ENCODE data around the gene GSTCD. TPM values are rescaled to one million over a fixed set of nuclear protein-coding genes. Genes with fewer than 3 reads are reported as not detected.
"Not testable (repeated sequence)": the region's sequence is repeated elsewhere in the genome, so short reads cannot be mapped to it uniquely, and the experiment has no call there.

The GSTCD gene
- total RNA-seq, 1 donor from 2014 or later: 12.3 TPM

DNA sequence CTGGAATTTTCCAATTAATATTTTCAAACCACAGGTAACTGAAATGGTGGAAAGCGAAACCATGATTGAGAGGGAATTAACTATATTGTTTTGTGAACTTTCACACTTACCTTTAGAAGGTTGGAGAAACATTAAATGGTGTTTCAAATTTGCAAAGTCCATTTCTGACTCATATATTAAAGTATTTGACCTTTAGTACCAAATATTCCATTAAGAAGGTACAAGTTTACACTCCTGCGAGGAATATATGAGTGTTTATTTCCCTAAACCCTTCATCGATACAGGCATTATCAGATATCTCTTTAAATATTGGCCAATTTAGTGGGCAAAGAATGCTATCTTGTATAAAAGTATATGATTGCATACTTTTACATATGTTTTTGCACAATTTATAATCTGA is 142.6 kb downstream of the GSTCD start:
- ChIA-PET CTCF (no interaction called here), POLR2A (no interaction called here)
- DNase-seq (no peak), ATAC-seq (ENCODE audit: low read depth) (no peak)
- Mint-ChIP-seq H3K27me3 (no peaks in the 10 kb centered on the region), H3K27ac (no peak overlapping the region), H3K9me3 (peaks cover 13% of the 10 kb centered on the region), H3K36me3 (ENCODE audit: low read depth) (peaks cover 9% of the 10 kb centered on the region), H3K4me3 (no peak overlapping the region), H3K4me1 (no peaks in the 10 kb centered on the region)
- TF ChIP-seq, protein P1, sequence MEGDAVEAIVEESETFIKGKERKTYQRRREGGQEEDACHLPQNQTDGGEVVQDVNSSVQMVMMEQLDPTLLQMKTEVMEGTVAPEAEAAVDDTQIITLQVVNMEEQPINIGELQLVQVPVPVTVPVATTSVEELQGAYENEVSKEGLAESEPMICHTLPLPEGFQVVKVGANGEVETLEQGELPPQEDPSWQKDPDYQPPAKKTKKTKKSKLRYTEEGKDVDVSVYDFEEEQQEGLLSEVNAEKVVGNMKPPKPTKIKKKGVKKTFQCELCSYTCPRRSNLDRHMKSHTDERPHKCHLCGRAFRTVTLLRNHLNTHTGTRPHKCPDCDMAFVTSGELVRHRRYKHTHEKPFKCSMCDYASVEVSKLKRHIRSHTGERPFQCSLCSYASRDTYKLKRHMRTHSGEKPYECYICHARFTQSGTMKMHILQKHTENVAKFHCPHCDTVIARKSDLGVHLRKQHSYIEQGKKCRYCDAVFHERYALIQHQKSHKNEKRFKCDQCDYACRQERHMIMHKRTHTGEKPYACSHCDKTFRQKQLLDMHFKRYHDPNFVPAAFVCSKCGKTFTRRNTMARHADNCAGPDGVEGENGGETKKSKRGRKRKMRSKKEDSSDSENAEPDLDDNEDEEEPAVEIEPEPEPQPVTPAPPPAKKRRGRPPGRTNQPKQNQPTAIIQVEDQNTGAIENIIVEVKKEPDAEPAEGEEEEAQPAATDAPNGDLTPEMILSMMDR (IDR thresholded peaks at IDR 0.05): no peak
- intact Hi-C loops (cut with micrococcal nuclease): no loop called here

DNA sequence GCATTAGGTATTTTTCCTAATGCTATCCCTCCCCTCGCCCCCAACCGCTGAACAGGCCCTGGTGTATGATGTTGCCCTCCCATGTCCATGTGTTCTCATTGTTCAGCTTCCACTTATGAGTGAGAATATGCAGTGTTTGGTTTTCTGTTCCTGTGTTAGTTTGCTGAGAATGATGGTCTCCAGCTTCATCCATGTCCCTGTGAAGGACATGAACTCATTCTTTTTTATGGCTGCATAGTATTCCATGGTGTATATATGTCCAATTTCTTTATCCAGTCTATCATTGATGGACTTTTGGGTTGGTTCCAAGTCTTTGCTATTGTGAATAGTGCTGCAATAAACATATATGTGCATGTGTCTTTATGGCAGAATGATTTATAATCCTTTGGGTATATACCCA is 143.6 kb downstream of the GSTCD start:
- POLR2A ChIA-PET; H3K4me3 Mint-ChIP-seq; H3K27me3 Mint-ChIP-seq; intact Hi-C loops (cut with micrococcal nuclease); H3K27ac Mint-ChIP-seq; H3K4me1 Mint-ChIP-seq; CTCF ChIA-PET; DNase-seq; ATAC-seq (ENCODE audit: low read depth): not testable (repeated sequence)
- H3K9me3 Mint-ChIP-seq: peaks cover 17% of the 10 kb centered on the region
- peaks cover 14% of the 10 kb centered on the region for H3K36me3 Mint-ChIP-seq (ENCODE audit: low read depth)

DNA sequence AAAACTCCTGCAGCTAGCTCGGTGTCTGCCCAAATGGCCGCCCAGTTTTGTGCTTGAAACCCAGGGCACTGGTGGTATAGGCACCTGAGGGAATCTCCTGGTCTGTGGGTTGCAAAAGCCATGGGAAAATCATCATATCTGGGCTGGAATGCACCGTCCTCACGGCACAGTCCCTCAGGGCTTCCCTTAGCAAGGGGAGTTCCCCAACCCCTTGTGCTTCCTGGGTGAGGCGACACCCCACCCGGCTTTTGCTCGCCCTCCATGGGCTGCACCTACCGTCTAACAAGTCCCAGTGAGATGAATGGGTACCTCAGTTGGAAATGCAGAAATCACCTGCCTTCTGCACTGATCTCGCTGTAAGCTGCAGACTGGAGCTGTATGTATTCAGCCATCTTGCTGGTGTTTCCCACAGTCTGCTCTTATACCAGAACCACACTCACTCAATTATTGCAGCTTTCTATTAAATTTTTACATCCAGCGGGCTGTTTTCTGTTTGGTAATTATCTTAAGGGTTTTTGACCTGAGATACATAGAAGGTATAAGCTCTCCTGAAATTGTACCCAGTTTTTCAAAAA is 150.0 kb downstream of the GSTCD start:
- no peak for ATAC-seq (ENCODE audit: low read depth)
- Mint-ChIP-seq H3K36me3 (ENCODE audit: low read depth) (peaks cover 14% of the 10 kb centered on the region), H3K4me3 (no peak overlapping the region), H3K27me3 (no peaks in the 10 kb centered on the region), H3K9me3 (peaks cover 27% of the 10 kb centered on the region), H3K4me1 (no peaks in the 10 kb centered on the region), H3K27ac (no peak overlapping the region)
- TF ChIP-seq, protein P1 (IDR thresholded peaks at IDR 0.05): no peak
- intact Hi-C loops (cut with micrococcal nuclease): no loop called here
- no peak for DNase-seq
- POLR2A ChIA-PET: no interaction called here
- CTCF ChIA-PET: no interaction called here

DNA sequence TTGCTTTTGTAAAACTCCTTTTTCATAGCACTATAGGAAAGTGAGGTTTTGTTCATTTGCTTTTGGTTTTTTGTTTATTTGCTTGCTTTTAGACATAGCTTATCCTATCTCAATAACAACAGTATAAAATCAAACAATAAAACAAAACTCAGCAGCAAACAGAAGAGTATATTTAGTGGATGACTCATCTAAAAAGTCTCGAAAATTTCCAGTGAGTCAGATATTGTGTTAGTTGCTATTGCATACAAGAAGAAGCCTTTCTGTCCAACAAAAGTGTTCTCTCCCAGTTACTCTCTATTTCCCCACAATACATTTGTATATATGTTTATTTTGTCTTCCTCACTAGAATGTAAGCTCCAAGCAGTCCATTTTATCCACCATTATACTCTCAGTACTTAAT is 150.6 kb downstream of the GSTCD start:
- H3K36me3 Mint-ChIP-seq (ENCODE audit: low read depth): peaks cover 14% of the 10 kb centered on the region
- H3K27ac Mint-ChIP-seq: no peak overlapping the region
- no peak overlapping the region for H3K4me3 Mint-ChIP-seq

DNA sequence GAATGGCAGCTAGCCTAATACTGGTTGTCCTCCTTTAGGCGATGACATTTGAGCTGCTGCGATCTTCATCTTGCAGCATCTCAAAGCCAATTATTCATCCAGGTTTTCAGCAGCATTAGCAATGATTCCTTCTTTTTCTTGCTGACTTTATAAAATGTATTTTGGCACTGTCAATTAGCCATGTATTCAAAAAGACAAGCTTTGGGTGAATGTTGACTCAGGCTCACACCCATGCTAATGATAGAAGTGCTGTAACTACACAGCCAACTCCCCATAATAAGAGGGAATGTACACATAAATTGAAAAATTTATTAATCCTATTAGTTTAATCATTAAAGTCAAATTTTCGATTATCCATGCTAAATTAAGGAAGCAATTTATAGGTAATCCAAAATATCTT is 162.4 kb downstream of the GSTCD start:
- Mint-ChIP-seq H3K27ac (no peak overlapping the region), H3K4me3 (no peak overlapping the region), H3K36me3 (ENCODE audit: low read depth) (no peaks in the 10 kb centered on the region), H3K4me1 (peaks cover 4% of the 10 kb centered on the region), H3K27me3 (no peaks in the 10 kb centered on the region), H3K9me3 (no peaks in the 10 kb centered on the region)
- ATAC-seq (ENCODE audit: low read depth) (no peak), DNase-seq (no peak)
- intact Hi-C loops (cut with micrococcal nuclease): no loop called here
- POLR2A ChIA-PET: no interaction called here
- TF ChIP-seq, protein P1 (IDR thresholded peaks at IDR 0.05): no peak
- CTCF ChIA-PET: no interaction called here

More for the DNA sequence above, 150.6 kb downstream of the GSTCD start:
- TF ChIP-seq, protein P1 (IDR thresholded peaks at IDR 0.05): no peak
- no peaks in the 10 kb centered on the region for H3K27me3 Mint-ChIP-seq
- no peak for ATAC-seq (ENCODE audit: low read depth)
- POLR2A ChIA-PET: no interaction called here
- no peak for DNase-seq
- intact Hi-C loops (cut with micrococcal nuclease): no loop called here
- H3K9me3 Mint-ChIP-seq: peaks cover 27% of the 10 kb centered on the region
- CTCF ChIA-PET: no interaction called here
- no peaks in the 10 kb centered on the region for H3K4me1 Mint-ChIP-seq

DNA sequence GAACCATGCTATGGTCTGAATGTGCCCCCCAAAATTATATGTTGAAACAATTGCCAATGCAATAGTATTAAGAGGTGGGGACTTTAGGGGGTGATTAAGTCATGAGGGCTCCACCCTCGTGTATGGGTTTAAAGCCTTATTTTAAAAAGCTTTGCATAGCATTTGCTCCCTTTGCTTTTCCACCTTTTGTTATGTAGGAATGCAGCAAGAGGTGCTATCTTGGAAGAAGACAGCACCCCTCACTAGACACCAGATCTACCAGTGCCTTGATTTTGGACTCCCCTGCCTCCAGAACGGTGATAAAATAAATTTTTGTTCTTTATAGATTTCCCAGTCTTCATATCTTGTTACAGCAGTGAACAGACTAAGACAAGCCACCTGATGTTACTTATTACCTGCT is 163.4 kb downstream of the GSTCD start:
- CTCF ChIA-PET: no interaction called here

More for the DNA sequence above, 163.4 kb downstream of the GSTCD start:
- Mint-ChIP-seq H3K36me3 (ENCODE audit: low read depth) (no peaks in the 10 kb centered on the region), H3K9me3 (no peaks in the 10 kb centered on the region), H3K27me3 (no peaks in the 10 kb centered on the region), H3K27ac (no peak overlapping the region), H3K4me1 (peaks cover 4% of the 10 kb centered on the region), H3K4me3 (no peak overlapping the region)
- DNase-seq (no peak), ATAC-seq (ENCODE audit: low read depth) (no peak)
- POLR2A ChIA-PET: no interaction called here
- intact Hi-C loops (cut with micrococcal nuclease): no loop called here
- TF ChIP-seq, protein P1 (IDR thresholded peaks at IDR 0.05): no peak
